CD14-positive monocyte (primary cell): ENCODE data around the gene LPXN. TPM values are rescaled to one million over a fixed set of nuclear protein-coding genes. Genes with fewer than 3 reads are reported as not detected.
A peak's percentile ranks its signal among the peaks of the same experiment; 100 is the strongest.

ENCODE experiments used
- DNase-seq, 3 donors: peaks; one replicate each; pipeline ENCODE4 v3.0.0-alpha.2; 2011 to 2022
- H2AFZ ChIP-seq: 2 replicates; pipeline ENCODE4 v1.6.0; 2012; ENCODE audit warnings: mild to moderate bottlenecking, low read depth, low read length, inconsistent platforms; ENCODE audit not compliant: insufficient read depth, poor library complexity, severe bottlenecking
- H3K27ac ChIP-seq, 2 donors: 1 replicate in 1 of 2; 2 replicates in 1 of 2; pipeline ENCODE4 v1.5.1; 2012 to 2013; ENCODE audit warnings: low read length in 2 of 2, control low read depth in 1 of 2, inconsistent platforms in 1 of 2, low read depth in 1 of 2, mild to moderate bottlenecking in 1 of 2
- H3K27me3 ChIP-seq, 2 donors: one replicate each; pipeline versions ENCODE4 v1.6.0 to v1.6.1; 2011 to 2013; ENCODE audit warnings: low read length in 2 of 2; ENCODE audit not compliant: control insufficient read depth in 2 of 2, insufficient read depth in 2 of 2
- H3K36me3 ChIP-seq, 2 donors: replicated peaks in 1 of 2; 1 replicate in 1 of 2; 2 replicates in 1 of 2; pipeline versions ENCODE4 v1.5.1 to v1.6.1; 2012 to 2013; ENCODE audit warnings: low read length in 2 of 2, control low read depth in 1 of 2, inconsistent platforms in 1 of 2, mild to moderate bottlenecking in 1 of 2; ENCODE audit not compliant: insufficient read depth in 2 of 2, control insufficient read depth in 1 of 2
- H3K4me1 ChIP-seq, 2 donors: 1 replicate in 1 of 2; 2 replicates in 1 of 2; pipeline versions ENCODE4 v1.5.1 to v1.6.1; 2012 to 2013; ENCODE audit warnings: low read length in 2 of 2, control low read depth in 1 of 2, inconsistent platforms in 1 of 2, mild to moderate bottlenecking in 1 of 2, moderate library complexity in 1 of 2; ENCODE audit not compliant: insufficient read depth in 2 of 2, control insufficient read depth in 1 of 2
- H3K4me2 ChIP-seq: replicated peaks from 2 replicates; pipeline ENCODE3; 2012; ENCODE audit warnings: low read length, moderate library complexity, mild to moderate bottlenecking; ENCODE audit not compliant: poor library complexity, severe bottlenecking; ENCODE audit errors: extremely low read depth
- H3K4me3 ChIP-seq, 3 experiments: fragments of 200-600 bp in 1 of 3; sonication (generic) in 1 of 3; replicated peaks in 1 of 3; 1 replicate in 2 of 3; 2 replicates in 1 of 3; pipeline ENCODE4 v1.5.1; 2011 to 2013; ENCODE audit warnings: low read length in 3 of 3, mild to moderate bottlenecking in 3 of 3, control low read depth in 2 of 3, low read depth in 2 of 3, inconsistent platforms in 1 of 3, moderate library complexity in 1 of 3
- H3K79me2 ChIP-seq: 2 replicates; pipeline ENCODE4 v1.6.0; 2012; ENCODE audit warnings: mild to moderate bottlenecking, control low read depth, inconsistent platforms, low read length, moderate library complexity; ENCODE audit not compliant: insufficient read depth
- H3K9ac ChIP-seq: 2 replicates; pipeline ENCODE4 v1.6.0; 2017; ENCODE audit warnings: low read length, mild to moderate bottlenecking; ENCODE audit not compliant: insufficient read depth, poor library complexity, severe bottlenecking
- H3K9me3 ChIP-seq, 2 donors: replicated peaks in 1 of 2; 1 replicate in 1 of 2; 2 replicates in 1 of 2; pipeline versions ENCODE4 v1.5.1 to v1.6.1; 2012 to 2013; ENCODE audit warnings: low read length in 2 of 2, control low read depth in 1 of 2; ENCODE audit not compliant: control insufficient read depth in 1 of 2, insufficient read depth in 1 of 2
- H4K20me1 ChIP-seq: 2 replicates; pipeline ENCODE4 v1.6.0; 2012; ENCODE audit warnings: mild to moderate bottlenecking, low read length, control low read depth, moderate library complexity; ENCODE audit not compliant: insufficient read depth
- H3K27ac Mint-ChIP-seq, 7 donors: one replicate each; pipeline ENCODE4 v1.8.0; 2020; ENCODE audit warnings: mild to moderate bottlenecking in 7 of 7, mixed read lengths in 7 of 7, moderate library complexity in 6 of 7, inconsistent platforms in 2 of 7
- H3K27me3 Mint-ChIP-seq, 3 donors: one replicate each; pipeline ENCODE4 v1.8.0; 2021 to 2022; ENCODE audit warnings: low read depth in 3 of 3, mild to moderate bottlenecking in 3 of 3, mixed read lengths in 3 of 3, moderate library complexity in 3 of 3, inconsistent platforms in 1 of 3
- H3K36me3 Mint-ChIP-seq, 2 donors: one replicate each; pipeline ENCODE4 v1.8.0; 2020; ENCODE audit warnings: mixed read lengths in 2 of 2, inconsistent platforms in 1 of 2, mild to moderate bottlenecking in 1 of 2
- H3K4me1 Mint-ChIP-seq: one replicate; pipeline ENCODE4 v1.8.0; 2020; ENCODE audit warnings: mild to moderate bottlenecking, mixed read lengths
- H3K4me3 Mint-ChIP-seq, 2 donors: one replicate each; pipeline ENCODE4 v1.8.0; 2020; ENCODE audit warnings: mild to moderate bottlenecking in 2 of 2, mixed read lengths in 2 of 2, moderate library complexity in 1 of 2
- H3K9me3 Mint-ChIP-seq, 7 donors: one replicate each; pipeline ENCODE4 v1.8.0; 2020 to 2022; ENCODE audit warnings: mixed read lengths in 7 of 7, mild to moderate bottlenecking in 6 of 7, moderate library complexity in 6 of 7, inconsistent platforms in 2 of 7
- WGBS: methylation state at CpG from one replicate; pipeline ENCODE4 v1.1.5; 2013; ENCODE audit warnings: missing lambda C conversion rate; ENCODE audit not compliant: insufficient coverage; 5-methylcytosine and 5-hydroxymethylcytosine counted together
- intact Hi-C, 2 donors: fragments of 100-400 bp; cut with micrococcal nuclease; formaldehyde crosslinking; loops; one replicate each; pipeline versions ENCODE4 v1.15.0 to v1.15.1; 2023
- polyA plus RNA-seq, 3 donors: library from polyadenylated mRNA; depleted of rRNA in 1 of 3; unstranded in 2 of 3; stranded (reverse) in 1 of 3; fragments of 300-500 nt in 2 of 3; fragments of >200 nt in 1 of 3; fragmentation: Illumina TruSeq in 2 of 3; gene quantifications; 1 replicate in 2 of 3; 2 replicates in 1 of 3; pipeline ENCODE4 v1.2.3, GENCODE V29; 2012 to 2021
- TF ChIP-seq, protein P1 (sequence below): fragments of 200-600 bp; IDR thresholded peaks from one replicate; pipeline ENCODE4 v1.8.0; 2022; ENCODE audit warnings: antibody characterized with exemption, mild to moderate bottlenecking

The LPXN gene
- polyA plus RNA-seq, 3 donors = 81.3 to 133 (median 101) TPM

- H3K4me1 ChIP-seq = peaks cover 4 to 5% of the 10 kb centered on the region in 2 donors
- H3K27me3 ChIP-seq = no peaks in the 10 kb centered on the region
- H3K79me2 ChIP-seq = peaks cover 62% of the 10 kb centered on the region
- H3K27ac Mint-ChIP-seq = peak overlapping the region in 2 of 7 donors; percentile 5 to 52
- peaks cover 71% of the 10 kb centered on the region for H4K20me1 ChIP-seq
- peak in 2 of 3 donors; percentile 15 to 17 for DNase-seq
- H3K36me3 Mint-ChIP-seq = peaks cover 55 to 58% of the 10 kb centered on the region in 2 donors
- 39% methylated on average over 3 of the region's 8 CpGs for WGBS
- peaks cover 51 to 53% of the 10 kb centered on the region in 2 donors for H3K36me3 ChIP-seq
- H3K9me3 ChIP-seq = no peaks in the 10 kb centered on the region
- intact Hi-C loops = loop anchor here in 1 of 2 donors (10.0 kb wide), 1 partner anchor 65 kb away; no protein-coding TSS in a partner anchor
- H3K9ac ChIP-seq = no peak overlapping the region
- H3K27ac ChIP-seq = peak overlapping the region in 1 of 2 donors; percentile 57
- no peak overlapping the region for H2AFZ ChIP-seq
- no peak overlapping the region for H3K4me3 Mint-ChIP-seq
- no peak overlapping the region for H3K4me2 ChIP-seq
- H3K9me3 Mint-ChIP-seq = peaks cover 0 to 1% (median 0%) of the 10 kb centered on the region in 7 donors
- H3K4me3 ChIP-seq = no peak overlapping the region
- H3K27me3 Mint-ChIP-seq = no peaks in the 10 kb centered on the region
- H3K4me1 Mint-ChIP-seq = peaks cover 23% of the 10 kb centered on the region
- TF ChIP-seq, protein P1, sequence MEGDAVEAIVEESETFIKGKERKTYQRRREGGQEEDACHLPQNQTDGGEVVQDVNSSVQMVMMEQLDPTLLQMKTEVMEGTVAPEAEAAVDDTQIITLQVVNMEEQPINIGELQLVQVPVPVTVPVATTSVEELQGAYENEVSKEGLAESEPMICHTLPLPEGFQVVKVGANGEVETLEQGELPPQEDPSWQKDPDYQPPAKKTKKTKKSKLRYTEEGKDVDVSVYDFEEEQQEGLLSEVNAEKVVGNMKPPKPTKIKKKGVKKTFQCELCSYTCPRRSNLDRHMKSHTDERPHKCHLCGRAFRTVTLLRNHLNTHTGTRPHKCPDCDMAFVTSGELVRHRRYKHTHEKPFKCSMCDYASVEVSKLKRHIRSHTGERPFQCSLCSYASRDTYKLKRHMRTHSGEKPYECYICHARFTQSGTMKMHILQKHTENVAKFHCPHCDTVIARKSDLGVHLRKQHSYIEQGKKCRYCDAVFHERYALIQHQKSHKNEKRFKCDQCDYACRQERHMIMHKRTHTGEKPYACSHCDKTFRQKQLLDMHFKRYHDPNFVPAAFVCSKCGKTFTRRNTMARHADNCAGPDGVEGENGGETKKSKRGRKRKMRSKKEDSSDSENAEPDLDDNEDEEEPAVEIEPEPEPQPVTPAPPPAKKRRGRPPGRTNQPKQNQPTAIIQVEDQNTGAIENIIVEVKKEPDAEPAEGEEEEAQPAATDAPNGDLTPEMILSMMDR = no peak
These were observed 34.1 kb upstream of the LPXN start for GRCh38 chr11:58609723-58610122.

- peaks cover 76% of the 10 kb centered on the region for H3K79me2 ChIP-seq
These were observed 32.7 kb upstream of the LPXN start for GRCh38 chr11:58608331-58608730.

More at GRCh38 chr11:58608331-58608730, 32.7 kb upstream of the LPXN start:
- TF ChIP-seq, protein P1 = no peak
- H2AFZ ChIP-seq = no peak overlapping the region
- Mint-ChIP-seq H3K27me3 (no peaks in the 10 kb centered on the region), H3K4me3 (no peak overlapping the region), H3K9me3 (peaks cover 0 to 1% (median 0%) of the 10 kb centered on the region in 7 donors), H3K36me3 (peaks cover 49 to 52% of the 10 kb centered on the region in 2 donors), H3K27ac (no peak overlapping the region), H3K4me1 (peaks cover 24% of the 10 kb centered on the region)
- H3K4me1 ChIP-seq = peaks cover 4 to 5% of the 10 kb centered on the region in 2 donors
- intact Hi-C loops = no loop called here
- WGBS = 100% methylated on average over 2 of the region's 5 CpGs
- peaks cover 39% of the 10 kb centered on the region in 2 donors for H3K36me3 ChIP-seq
- H3K27ac ChIP-seq = no peak overlapping the region
- H4K20me1 ChIP-seq = peaks cover 85% of the 10 kb centered on the region
- DNase-seq = no peak
- H3K4me3 ChIP-seq = no peak overlapping the region
- no peak overlapping the region for H3K9ac ChIP-seq
- no peaks in the 10 kb centered on the region for H3K27me3 ChIP-seq
- H3K9me3 ChIP-seq = no peaks in the 10 kb centered on the region
- H3K4me2 ChIP-seq = no peak overlapping the region
